ENCODE data around the gene CDC42EP4.

The CDC42EP4 gene

GRCh38 chr17:73319766-73320165, 8.0 kb upstream of the CDC42EP4 start:
- no peak for TF ChIP-seq CTCF (conservative IDR thresholded peaks at IDR 0.05; ENCODE audit: low read depth, low read length)
- no peak for DNase-seq (ENCODE audit: low read depth)
- no peak overlapping the region for H3K4me3 ChIP-seq (ENCODE audit: low read length)

- H3K4me3 ChIP-seq (ENCODE audit: low read length): no peak overlapping the region
- no peak for TF ChIP-seq CTCF (conservative IDR thresholded peaks at IDR 0.05; ENCODE audit: low read depth, low read length)
- no peak for DNase-seq (ENCODE audit: low read depth)
Observed at GRCh38 chr17:73318836-73319235, 7.0 kb upstream of the CDC42EP4 start.

- TF ChIP-seq CTCF (conservative IDR thresholded peaks at IDR 0.05; ENCODE audit: low read depth, low read length): no peak
- no peak for DNase-seq (ENCODE audit: low read depth)
- H3K4me3 ChIP-seq (ENCODE audit: low read length): no peak overlapping the region
Observed at GRCh38 chr17:73318427-73318813, 6.6 kb upstream of the CDC42EP4 start.

- no peak for DNase-seq (ENCODE audit: low read depth)
- TF ChIP-seq CTCF (conservative IDR thresholded peaks at IDR 0.05; ENCODE audit: low read depth, low read length): no peak
- H3K4me3 ChIP-seq (ENCODE audit: low read length): no peak overlapping the region
Observed at GRCh38 chr17:73317513-73318426, 6.0 kb upstream of the CDC42EP4 start.

- no peak for DNase-seq (ENCODE audit: low read depth)
- H3K4me3 ChIP-seq (ENCODE audit: low read length): no peak overlapping the region
- TF ChIP-seq CTCF (conservative IDR thresholded peaks at IDR 0.05; ENCODE audit: low read depth, low read length): no peak
Observed at GRCh38 chr17:73316919-73317505, 5.2 kb upstream of the CDC42EP4 start.

- H3K4me3 ChIP-seq (ENCODE audit: low read length): no peak overlapping the region
- no peak for TF ChIP-seq CTCF (conservative IDR thresholded peaks at IDR 0.05; ENCODE audit: low read depth, low read length)
- no peak for DNase-seq (ENCODE audit: low read depth)
Observed at GRCh38 chr17:73315471-73315870, 3.7 kb upstream of the CDC42EP4 start.

Measured in retinal pigment epithelial cell (primary cell).